Left ventricle myocardium inferior (tissue), 1 donor: ENCODE measurements around the gene UBTD1. TPM values are rescaled to one million over a fixed set of nuclear protein-coding genes. Genes with fewer than 3 reads are reported as not detected.

Source experiments
- DNase-seq: peaks from one replicate; pipeline ENCODE4 v3.0.0-alpha.2; 2020
- H3K27ac ChIP-seq: fragments of 200-600 bp; replicated peaks from 2 replicates; pipeline ENCODE4 v1.8.0; 2021
- H3K27me3 ChIP-seq: fragments of 200-600 bp; 2 replicates; pipeline ENCODE4 v1.8.0; 2021; ENCODE audit warnings: low read depth
- H3K36me3 ChIP-seq: fragments of 200-600 bp; 2 replicates; pipeline ENCODE4 v1.8.0; 2021
- H3K4me1 ChIP-seq: fragments of 200-600 bp; 2 replicates; pipeline ENCODE4 v1.8.0; 2021
- H3K4me3 ChIP-seq: fragments of 200-600 bp; 2 replicates; pipeline ENCODE4 v1.8.0; 2021; ENCODE audit warnings: mild to moderate bottlenecking, moderate library complexity
- H3K9me3 ChIP-seq: fragments of 200-600 bp; replicated peaks from 2 replicates; pipeline ENCODE4 v1.8.0; 2021
- CTCF ChIP-seq: fragments of 200-600 bp; IDR thresholded peaks from 2 replicates; pipeline ENCODE4 v1.8.0; 2021; ENCODE audit warnings: antibody characterized with exemption, mild to moderate bottlenecking, borderline replicate concordance
- intact Hi-C: fragments of 100-400 bp; cut with micrococcal nuclease; formaldehyde crosslinking; loops from one replicate; pipeline ENCODE4 v1.11.0; 2022
- total RNA-seq: library from RNA; stranded (reverse); fragmentation: NEBNext Ultra II Directional; extraction: Animal tissue kit (Norgen Biotek cat#: 25700); gene quantifications from one replicate; pipeline ENCODE4 v1.2.1, GENCODE V29; 2021
- donor health status: DM: no; HTN: yes; CAD: no; lungs with severe emphysema.

UBTD1 gene
- total RNA-seq, 1 donor from 2014 or later: 17.1 TPM

DNA sequence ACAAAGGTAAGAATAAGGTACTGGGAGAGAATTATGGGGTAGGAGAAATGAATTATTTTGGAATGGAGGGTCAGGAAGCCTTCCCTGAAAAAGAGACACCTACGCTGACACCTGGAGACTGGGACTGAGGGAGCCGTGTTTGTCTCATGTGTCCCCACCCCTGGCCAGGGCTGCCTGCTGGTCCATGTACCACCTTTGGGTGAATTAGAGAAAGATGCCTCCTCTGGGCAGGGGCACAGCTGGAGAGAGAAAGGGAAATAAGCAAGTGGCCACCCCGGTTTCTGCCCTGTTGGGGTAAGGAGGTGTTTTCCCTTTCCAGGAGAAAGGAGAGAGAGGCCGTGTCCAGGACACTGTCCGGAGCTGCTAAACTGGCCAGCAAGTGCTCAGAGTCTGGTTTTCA lies 21.8 kb downstream of the UBTD1 start:
- peaks cover 91% of the 10 kb centered on the region for H3K4me1 ChIP-seq
- no peaks in the 10 kb centered on the region for H3K27me3 ChIP-seq
- TF ChIP-seq CTCF: no peak
- no peak overlapping the region for H3K4me3 ChIP-seq
- DNase-seq: no peak
- H3K36me3 ChIP-seq: no peaks in the 10 kb centered on the region
- intact Hi-C loops: no loop called here
- no peaks in the 10 kb centered on the region for H3K9me3 ChIP-seq
- peak overlapping the region; percentile 78 for H3K27ac ChIP-seq

- Histone ChIP-seq H3K27me3 (no peaks in the 10 kb centered on the region), H3K4me1 (peaks cover 90% of the 10 kb centered on the region), H3K9me3 (no peaks in the 10 kb centered on the region), H3K27ac (peak overlapping the region; percentile 78), H3K4me3 (no peak overlapping the region), H3K36me3 (no peaks in the 10 kb centered on the region)
- DNase-seq: no peak
- intact Hi-C loops: no loop called here
- no peak for TF ChIP-seq CTCF
Observed at GRCh38 chr10:97520978-97521761, 22.4 kb downstream of the UBTD1 start.

GRCh38 chr10:97522071-97522470 lies 23.3 kb downstream of the UBTD1 start:
- Histone ChIP-seq H3K36me3 (no peaks in the 10 kb centered on the region), H3K4me1 (peaks cover 86% of the 10 kb centered on the region), H3K9me3 (no peaks in the 10 kb centered on the region), H3K27me3 (no peaks in the 10 kb centered on the region), H3K27ac (peak overlapping the region; percentile 78), H3K4me3 (no peak overlapping the region)
- DNase-seq: no peak
- intact Hi-C loops: no loop called here
- TF ChIP-seq CTCF: no peak

GRCh38 chr10:97522937-97523336 lies 24.2 kb downstream of the UBTD1 start:
- intact Hi-C loops: no loop called here
- H3K36me3 ChIP-seq: no peaks in the 10 kb centered on the region
- no peak for TF ChIP-seq CTCF
- H3K27ac ChIP-seq: peak overlapping the region; percentile 78
- no peaks in the 10 kb centered on the region for H3K27me3 ChIP-seq
- H3K4me1 ChIP-seq: peaks cover 82% of the 10 kb centered on the region
- H3K9me3 ChIP-seq: no peaks in the 10 kb centered on the region
- H3K4me3 ChIP-seq: no peak overlapping the region
- DNase-seq: no peak

DNA sequence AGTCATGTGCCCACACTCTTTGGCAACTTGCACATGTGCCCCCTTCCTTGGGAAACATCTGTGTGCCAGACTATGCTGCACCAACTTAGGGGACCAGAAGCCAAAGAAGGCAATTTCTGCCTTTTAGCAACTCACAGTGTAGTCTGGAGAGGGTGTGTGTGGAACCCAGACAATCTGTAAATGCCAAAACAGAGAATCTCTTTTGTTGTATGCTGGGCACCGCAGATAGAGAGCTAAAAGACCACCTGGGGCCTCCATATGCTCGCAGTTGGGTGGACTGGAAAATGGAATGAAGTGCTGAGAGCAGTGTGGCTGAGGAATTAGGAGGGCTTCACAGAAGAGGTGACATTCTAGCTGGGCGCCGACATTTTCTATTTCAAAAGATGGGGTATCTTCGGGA lies 26.4 kb downstream of the UBTD1 start:
- Histone ChIP-seq H3K27ac (no peak overlapping the region), H3K4me1 (peaks cover 65% of the 10 kb centered on the region), H3K27me3 (no peaks in the 10 kb centered on the region), H3K4me3 (no peak overlapping the region), H3K36me3 (no peaks in the 10 kb centered on the region), H3K9me3 (no peaks in the 10 kb centered on the region)
- intact Hi-C loops: no loop called here
- TF ChIP-seq CTCF: no peak
- no peak for DNase-seq
